KMS-11 (cell line): Measurements from ENCODE around the gene YEATS2.

Experiments used
- H2AFZ ChIP-seq: fragments of 200-600 bp; sonication (generic); 2 replicates; pipeline ENCODE4 v1.6.1; 2016; ENCODE audit warnings: antibody characterized with exemption, mixed run types, low read depth
- H3K27ac ChIP-seq: fragments of 200-600 bp; sonication (generic); 2 replicates; pipeline ENCODE4 v1.6.1; 2016; ENCODE audit warnings: mild to moderate bottlenecking, mixed run types
- H3K27me3 ChIP-seq: fragments of 200-600 bp; sonication (generic); 2 replicates; pipeline ENCODE4 v1.6.1; 2017; ENCODE audit warnings: mild to moderate bottlenecking, low read depth, mixed run types, moderate library complexity; ENCODE audit not compliant: insufficient read depth
- H3K36me3 ChIP-seq: fragments of 200-600 bp; sonication (generic); 2 replicates; pipeline ENCODE4 v1.6.1; 2017; ENCODE audit warnings: mild to moderate bottlenecking, mixed run types; ENCODE audit not compliant: insufficient read depth
- H3K4me1 ChIP-seq: fragments of 200-600 bp; sonication (generic); 2 replicates; pipeline ENCODE4 v1.6.1; 2016; ENCODE audit warnings: mild to moderate bottlenecking, low read depth, mixed run types; ENCODE audit not compliant: poor library complexity, severe bottlenecking
- H3K4me2 ChIP-seq: fragments of 200-600 bp; sonication (generic); 2 replicates; pipeline ENCODE4 v1.7.0; 2016; ENCODE audit warnings: mild to moderate bottlenecking, mixed run types
- H3K4me3 ChIP-seq: fragments of 200-600 bp; sonication (generic); IDR thresholded peaks from 2 replicates; pipeline ENCODE4 v1.6.1; 2017; ENCODE audit warnings: low read depth, low read length, mixed read lengths; ENCODE audit not compliant: insufficient read depth
- H3K79me2 ChIP-seq: fragments of 200-600 bp; sonication (generic); 2 replicates; pipeline ENCODE4 v1.6.1; 2016; ENCODE audit warnings: low read depth, mixed run types; ENCODE audit not compliant: insufficient read depth
- H3K9ac ChIP-seq: fragments of 200-600 bp; sonication (generic); 2 replicates; pipeline ENCODE4 v1.6.1; 2016; ENCODE audit warnings: mild to moderate bottlenecking, mixed run types
- H4K20me1 ChIP-seq: fragments of 200-600 bp; sonication (generic); 2 replicates; pipeline ENCODE4 v1.6.1; 2016; ENCODE audit warnings: mild to moderate bottlenecking, mixed run types; ENCODE audit not compliant: insufficient read depth
- TF ChIP-seq, protein P1 (sequence below): fragments of 200-600 bp; sonication (generic); conservative IDR thresholded peaks from 2 replicates; pipeline ENCODE4 v1.6.1; 2017; ENCODE audit warnings: low read depth, mild to moderate bottlenecking, antibody characterized with exemption, low read length, moderate library complexity, mixed read lengths

Gene YEATS2

DNA sequence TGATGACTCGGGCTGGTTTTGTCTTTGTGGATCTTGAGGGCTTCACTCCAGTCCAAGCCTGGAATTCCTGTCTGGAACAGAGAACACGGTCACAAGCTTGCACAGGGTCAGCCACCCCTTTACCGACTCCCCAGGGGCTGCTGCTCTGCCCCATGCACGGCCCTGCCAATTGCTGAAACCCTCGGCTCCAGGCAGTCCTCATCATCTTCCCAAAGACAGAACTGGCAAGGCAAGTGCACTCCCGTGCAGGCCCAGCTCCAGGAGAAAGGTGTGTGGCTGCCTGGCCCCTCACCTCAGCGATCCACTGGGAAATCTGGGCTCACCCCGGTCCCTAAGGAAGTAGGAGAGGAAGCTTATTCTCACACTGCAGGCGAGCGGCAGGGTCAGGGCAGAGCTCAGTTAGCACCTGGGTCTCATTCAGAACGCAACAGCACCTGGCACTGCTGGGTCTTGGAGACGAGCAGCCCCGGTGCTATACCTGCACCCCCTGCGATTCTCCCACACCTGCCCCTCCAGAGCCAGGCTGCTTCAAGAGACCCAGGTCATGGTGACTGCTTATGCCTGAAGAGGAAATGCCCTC lies 120.5 kb downstream of the YEATS2 start:
- Histone ChIP-seq H3K27ac (no peak overlapping the region), H4K20me1 (no peaks in the 10 kb centered on the region), H3K27me3 (no peaks in the 10 kb centered on the region), H3K4me3 (no peak overlapping the region), H3K4me1 (no peaks in the 10 kb centered on the region), H3K9ac (no peak overlapping the region), H3K79me2 (no peaks in the 10 kb centered on the region), H3K4me2 (no peak overlapping the region), H2AFZ (no peak overlapping the region), H3K36me3 (no peaks in the 10 kb centered on the region; the same call in 1 of the 2 replicates)
- TF ChIP-seq, protein P1, sequence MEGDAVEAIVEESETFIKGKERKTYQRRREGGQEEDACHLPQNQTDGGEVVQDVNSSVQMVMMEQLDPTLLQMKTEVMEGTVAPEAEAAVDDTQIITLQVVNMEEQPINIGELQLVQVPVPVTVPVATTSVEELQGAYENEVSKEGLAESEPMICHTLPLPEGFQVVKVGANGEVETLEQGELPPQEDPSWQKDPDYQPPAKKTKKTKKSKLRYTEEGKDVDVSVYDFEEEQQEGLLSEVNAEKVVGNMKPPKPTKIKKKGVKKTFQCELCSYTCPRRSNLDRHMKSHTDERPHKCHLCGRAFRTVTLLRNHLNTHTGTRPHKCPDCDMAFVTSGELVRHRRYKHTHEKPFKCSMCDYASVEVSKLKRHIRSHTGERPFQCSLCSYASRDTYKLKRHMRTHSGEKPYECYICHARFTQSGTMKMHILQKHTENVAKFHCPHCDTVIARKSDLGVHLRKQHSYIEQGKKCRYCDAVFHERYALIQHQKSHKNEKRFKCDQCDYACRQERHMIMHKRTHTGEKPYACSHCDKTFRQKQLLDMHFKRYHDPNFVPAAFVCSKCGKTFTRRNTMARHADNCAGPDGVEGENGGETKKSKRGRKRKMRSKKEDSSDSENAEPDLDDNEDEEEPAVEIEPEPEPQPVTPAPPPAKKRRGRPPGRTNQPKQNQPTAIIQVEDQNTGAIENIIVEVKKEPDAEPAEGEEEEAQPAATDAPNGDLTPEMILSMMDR = no peak

DNA sequence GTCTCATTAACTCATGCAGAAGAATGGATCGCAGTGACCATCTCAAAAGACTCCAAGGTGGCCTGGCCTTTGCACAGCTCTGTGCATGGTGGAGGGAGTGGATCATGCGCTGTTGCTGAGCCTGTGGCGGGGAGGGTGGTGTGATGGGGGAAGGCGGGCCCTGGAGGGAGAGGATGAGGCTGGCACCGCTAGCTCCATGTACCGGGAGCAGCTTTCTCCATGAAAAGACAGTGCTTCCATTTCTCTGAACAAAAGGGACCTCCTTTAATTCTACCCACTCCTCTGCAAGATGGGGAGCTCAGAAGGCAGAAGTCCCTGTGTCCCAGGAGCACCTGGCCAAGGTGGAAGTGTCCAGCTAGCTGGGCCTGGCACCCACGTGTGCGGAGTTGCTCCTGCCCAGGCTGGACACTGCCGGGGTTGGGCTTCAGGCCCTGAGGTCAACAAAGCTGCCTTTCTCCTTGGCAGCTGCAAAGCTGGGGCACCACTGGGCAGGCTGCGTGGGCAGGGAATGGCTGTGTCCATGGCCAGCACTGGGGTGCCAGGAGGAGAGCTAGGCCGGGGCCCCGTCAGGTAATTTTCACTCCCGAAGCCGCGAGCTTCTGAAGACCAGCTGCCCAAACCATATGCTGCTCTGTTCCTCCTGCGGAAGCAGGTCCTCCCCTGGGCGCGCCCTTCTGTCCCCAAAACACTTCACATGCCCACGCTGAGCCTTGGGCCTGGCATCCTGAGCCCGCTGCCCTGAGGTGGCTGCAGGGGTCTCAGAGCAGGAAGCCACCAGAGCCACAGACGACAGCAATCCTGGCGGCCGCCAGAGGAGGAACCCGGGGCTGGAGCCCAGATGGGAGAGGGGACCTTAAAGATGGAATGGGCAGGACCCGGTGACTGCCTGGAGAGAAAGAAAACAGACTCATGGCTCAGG lies 121.4 kb downstream of the YEATS2 start:
- Histone ChIP-seq H3K79me2 (no peaks in the 10 kb centered on the region), H3K9ac (no peak overlapping the region), H2AFZ (no peak overlapping the region), H3K4me3 (no peak overlapping the region), H4K20me1 (no peaks in the 10 kb centered on the region), H3K27ac (no peak overlapping the region), H3K36me3 (no peaks in the 10 kb centered on the region; the same call in 1 of the 2 replicates), H3K4me1 (no peaks in the 10 kb centered on the region), H3K27me3 (no peaks in the 10 kb centered on the region), H3K4me2 (no peak overlapping the region)
- TF ChIP-seq, protein P1 = no peak

DNA sequence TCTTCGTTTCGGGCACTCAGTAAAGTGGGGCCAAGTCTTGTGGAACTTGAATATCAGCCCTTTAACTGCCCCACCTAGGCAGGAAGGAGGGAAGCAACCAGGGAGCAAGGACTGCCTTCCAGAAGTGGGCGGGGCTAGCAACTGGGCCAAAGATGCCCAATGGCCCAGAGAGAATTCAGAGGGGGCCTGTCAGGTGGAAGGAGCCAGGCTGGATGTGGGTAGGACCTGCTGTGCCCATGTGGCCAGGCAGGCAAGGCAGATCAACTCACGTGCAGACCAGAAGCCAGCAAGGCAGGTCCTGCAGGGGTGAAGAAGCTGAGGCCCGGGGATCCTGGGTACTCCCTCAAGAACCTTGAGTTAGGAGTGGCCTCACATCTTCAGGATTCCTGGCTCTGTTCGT lies 122.2 kb downstream of the YEATS2 start:
- no peak overlapping the region for H3K27ac ChIP-seq
- no peaks in the 10 kb centered on the region for H3K27me3 ChIP-seq
- no peak overlapping the region for H3K4me3 ChIP-seq
- H3K9ac ChIP-seq = no peak overlapping the region
- H3K79me2 ChIP-seq = no peaks in the 10 kb centered on the region
- no peak overlapping the region for H2AFZ ChIP-seq
- TF ChIP-seq, protein P1 = no peak
- no peak overlapping the region for H3K4me2 ChIP-seq
- no peaks in the 10 kb centered on the region for H3K4me1 ChIP-seq
- no peaks in the 10 kb centered on the region for H4K20me1 ChIP-seq
- no peaks in the 10 kb centered on the region for H3K36me3 ChIP-seq

DNA sequence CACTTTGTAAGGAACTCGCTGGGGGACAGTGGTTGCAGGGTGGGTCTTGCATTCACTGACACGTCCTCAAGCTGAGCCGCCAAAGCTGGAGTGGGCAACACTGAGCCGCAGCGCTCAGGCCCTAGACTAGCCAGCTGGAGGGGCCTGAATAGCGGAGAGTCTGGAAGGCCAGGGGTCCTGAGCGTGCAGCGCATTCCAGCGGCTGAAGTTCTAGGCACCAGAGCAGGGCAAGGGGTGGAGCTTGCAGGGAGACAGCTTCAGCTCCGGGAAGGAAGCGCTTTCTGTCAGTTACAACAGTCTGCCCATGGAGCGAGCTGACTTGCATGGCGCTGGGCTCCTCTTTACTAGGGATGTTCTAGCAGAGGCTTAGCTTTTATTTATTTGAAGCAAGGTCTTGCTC lies 125.0 kb downstream of the YEATS2 start:
- Histone ChIP-seq H2AFZ (no peak overlapping the region), H3K36me3 (no peaks in the 10 kb centered on the region), H3K27me3 (no peaks in the 10 kb centered on the region), H3K4me1 (no peaks in the 10 kb centered on the region), H3K79me2 (no peaks in the 10 kb centered on the region), H3K27ac (no peak overlapping the region), H4K20me1 (no peaks in the 10 kb centered on the region), H3K4me3 (no peak overlapping the region), H3K4me2 (no peak overlapping the region), H3K9ac (no peak overlapping the region)
- TF ChIP-seq, protein P1 = no peak
